HG03378 (cell line): ENCODE results near the gene ARHGEF16.

Experiments
- ATAC-seq: cut with Tn5 transposase; IDR thresholded peaks from one replicate; pipeline ENCODE4 v1.9.1; 2021; ENCODE audit warnings: mild to moderate bottlenecking, moderate library complexity; ENCODE audit not compliant: unreplicated experiment

The ARHGEF16 gene

DNA sequence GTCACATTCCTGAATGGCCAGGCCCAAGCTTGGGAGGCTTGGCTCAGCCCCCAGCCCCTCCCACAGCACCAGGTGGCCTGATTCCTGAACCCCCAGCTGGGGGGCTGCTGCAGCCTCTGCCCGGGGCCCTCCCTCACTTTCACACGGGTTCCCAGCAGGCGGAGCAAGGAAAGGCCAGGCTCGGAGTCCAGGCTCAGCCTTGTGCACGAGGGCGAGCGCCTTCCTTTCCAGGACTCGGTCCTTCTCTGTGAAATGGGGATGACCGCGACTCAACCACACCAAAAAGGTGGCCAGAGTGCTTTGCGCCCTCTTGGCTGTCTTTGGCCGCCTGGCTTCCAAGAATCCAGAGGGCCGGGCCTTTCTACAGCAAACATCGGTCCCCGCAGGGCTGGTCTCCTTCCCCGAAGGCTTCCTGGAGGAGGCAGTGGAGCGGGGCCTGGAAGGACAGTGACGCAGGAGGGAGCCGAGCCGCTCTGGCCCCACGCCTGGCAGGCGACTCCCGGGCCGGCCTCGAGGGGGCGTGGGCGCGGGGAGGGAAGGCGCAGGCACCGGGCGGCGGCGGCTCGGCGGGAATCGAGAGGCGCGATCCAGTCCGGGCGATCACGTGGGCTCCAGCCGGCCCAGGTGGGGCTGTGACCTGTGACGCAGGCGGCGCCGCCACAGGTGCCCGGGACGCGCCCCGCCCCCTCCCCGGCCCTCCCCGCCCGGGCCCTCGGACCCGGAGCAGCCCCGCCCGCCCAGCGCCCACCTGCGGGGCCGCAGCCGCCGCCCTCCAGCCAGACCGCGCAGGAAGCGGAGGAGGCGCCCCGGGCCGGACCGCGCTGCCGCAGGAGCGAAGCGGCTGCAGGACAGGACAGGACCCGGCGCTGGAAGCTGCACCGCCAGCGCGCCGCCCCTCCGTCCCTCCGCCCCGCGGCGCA, at the start of gene ARHGEF16:
ARHGEF16 (plus strand) TSS at position 775 of the 920 bp plus-strand sequence. CDS start 8,420 bp downstream, outside the sequence.
- no peak for ATAC-seq

DNA sequence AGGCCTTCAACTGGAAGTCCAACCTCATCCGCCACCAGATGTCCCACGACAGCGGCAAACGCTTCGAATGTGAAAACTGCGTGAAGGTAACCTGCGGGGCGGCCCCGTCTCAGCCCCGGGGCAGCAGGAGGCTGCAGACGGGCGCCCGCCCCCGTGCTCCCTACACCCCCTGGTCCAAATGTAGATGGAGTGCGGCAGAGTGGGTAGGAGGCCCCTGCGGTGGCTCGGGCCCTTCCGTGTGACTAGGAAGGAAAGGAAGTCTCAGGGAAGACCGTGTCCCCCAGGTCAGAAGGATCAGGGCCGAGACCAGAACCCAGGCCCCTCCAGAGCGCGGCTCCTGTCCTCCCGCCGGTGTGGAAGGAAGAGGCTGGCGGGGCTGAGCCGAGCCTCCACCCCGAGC, 49.7 kb upstream of the ARHGEF16 start:
- no peak for ATAC-seq

DNA sequence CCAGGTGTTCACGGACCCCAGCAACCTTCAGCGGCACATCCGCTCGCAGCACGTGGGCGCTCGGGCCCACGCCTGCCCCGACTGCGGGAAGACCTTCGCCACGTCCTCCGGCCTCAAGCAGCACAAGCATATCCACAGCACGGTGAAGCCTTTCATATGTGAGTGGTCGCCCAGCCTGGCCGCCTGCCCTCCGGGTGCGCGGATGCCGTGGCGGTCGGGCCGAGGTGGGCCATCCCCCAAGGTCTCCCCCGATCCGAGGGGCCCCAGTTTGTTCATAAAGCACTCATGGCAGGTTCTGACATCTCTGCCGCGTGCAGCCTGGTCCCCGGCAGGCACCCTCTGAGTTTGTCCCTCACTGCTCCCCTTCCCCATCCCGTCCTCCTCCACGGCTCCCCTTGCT, 49.0 kb upstream of the ARHGEF16 start:
- no peak for ATAC-seq

- ATAC-seq: no peak
These were observed 48.2 kb upstream of the ARHGEF16 start for GRCh38 chr1:3405974-3406867.

GRCh38 chr1:3407021-3407420, 47.4 kb upstream of the ARHGEF16 start:
- no peak for ATAC-seq

GRCh38 chr1:3408751-3409266, 45.7 kb upstream of the ARHGEF16 start:
- ATAC-seq: no peak

- no peak for ATAC-seq
These were observed 44.9 kb upstream of the ARHGEF16 start for GRCh38 chr1:3409366-3410141.

DNA sequence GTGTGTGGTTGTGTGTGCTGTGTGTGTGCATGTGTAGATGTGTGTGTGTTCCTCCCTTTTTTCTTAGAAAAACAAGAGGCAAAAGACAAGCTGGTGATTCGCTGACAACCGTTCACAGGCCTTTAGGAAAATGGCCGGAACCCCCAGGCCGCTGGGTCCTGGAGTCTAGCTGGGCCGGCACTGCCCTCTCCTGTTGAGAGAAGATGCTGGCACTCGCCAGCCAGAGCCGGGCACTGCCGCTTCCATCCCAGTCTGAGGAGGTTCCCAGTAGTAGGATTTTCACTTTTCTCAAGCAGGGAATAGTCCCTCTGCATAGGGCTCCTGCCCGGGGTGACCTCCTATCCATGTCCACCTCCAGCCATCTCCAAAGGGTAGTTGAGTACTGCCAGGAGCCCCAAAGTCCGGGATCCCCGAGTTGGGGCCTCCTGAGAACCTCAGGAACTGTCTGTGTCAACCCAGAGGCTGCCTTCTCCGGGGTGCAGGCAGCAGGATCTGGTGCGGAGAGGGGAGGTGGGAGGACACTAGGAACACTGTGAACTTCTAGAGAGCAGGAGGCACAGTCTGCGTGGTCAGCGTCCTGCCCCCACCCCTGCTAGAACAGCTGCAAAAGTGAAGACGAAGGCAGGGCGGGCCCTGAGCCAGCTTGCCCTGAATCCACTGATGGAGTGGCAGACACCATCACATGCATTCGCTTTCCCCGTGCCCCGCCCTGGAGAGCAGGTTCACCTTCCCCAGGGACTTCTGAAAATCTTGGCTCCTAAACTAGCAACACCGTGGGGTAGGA, 44.1 kb upstream of the ARHGEF16 start:
- ATAC-seq: no peak

DNA sequence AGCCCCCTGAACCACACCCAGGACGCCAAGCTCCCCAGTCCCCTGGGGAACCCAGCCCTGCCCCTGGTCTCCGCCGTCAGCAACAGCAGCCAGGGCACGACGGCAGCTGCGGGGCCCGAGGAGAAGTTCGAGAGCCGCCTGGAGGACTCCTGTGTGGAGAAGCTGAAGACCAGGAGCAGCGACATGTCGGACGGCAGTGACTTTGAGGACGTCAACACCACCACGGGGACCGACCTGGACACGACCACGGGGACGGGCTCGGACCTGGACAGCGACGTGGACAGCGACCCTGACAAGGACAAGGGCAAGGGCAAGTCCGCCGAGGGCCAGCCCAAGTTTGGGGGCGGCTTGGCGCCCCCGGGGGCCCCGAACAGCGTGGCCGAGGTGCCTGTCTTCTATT, 42.7 kb upstream of the ARHGEF16 start:
- ATAC-seq: no peak

DNA sequence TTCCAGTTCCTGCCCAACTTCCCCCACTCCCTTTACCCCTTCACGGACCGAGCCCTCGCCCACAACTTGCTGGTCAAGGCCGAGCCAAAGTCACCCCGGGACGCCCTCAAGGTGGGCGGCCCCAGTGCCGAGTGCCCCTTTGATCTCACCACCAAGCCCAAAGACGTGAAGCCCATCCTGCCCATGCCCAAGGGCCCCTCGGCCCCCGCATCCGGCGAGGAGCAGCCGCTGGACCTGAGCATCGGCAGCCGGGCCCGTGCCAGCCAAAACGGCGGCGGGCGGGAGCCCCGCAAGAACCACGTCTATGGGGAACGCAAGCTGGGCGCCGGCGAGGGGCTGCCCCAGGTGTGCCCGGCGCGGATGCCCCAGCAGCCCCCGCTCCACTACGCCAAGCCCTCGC, 42.1 kb upstream of the ARHGEF16 start:
- ATAC-seq: no peak

DNA sequence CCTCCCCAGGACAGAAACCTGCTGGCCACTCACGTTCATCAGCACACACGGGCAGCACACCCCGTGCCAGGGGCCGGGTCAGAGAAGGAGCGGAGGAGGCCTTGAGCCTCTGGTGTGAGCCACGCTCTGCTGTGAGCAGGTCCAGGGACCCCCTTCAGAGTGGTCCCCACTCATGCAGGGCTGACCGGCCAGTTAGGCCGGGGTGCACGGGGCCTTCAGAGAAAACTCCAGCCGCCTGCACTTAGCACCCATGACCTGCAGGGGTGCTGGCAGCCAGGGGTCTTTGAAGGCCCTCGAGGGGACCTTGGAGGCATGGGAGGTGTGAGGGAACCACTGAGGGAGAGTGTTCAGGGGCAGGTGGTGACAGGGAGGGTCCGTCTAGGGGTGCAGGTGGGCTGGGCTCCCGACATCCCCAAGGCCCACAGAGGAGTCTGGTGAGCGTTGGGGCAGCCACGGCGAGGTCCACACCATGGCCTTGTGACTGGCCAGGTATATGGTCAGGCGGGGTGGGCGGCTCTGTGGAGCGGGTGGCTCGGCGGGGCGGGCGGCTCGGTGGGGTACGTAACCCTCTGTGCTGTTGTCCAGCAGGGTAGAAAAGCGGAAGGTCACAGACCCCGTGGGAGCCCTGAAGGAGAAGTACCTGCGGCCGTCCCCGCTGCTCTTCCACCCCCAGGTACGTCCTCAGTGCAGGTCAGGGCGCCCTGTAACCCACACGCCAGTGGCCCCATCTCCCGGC, 40.3 kb upstream of the ARHGEF16 start:
- no peak for ATAC-seq

DNA sequence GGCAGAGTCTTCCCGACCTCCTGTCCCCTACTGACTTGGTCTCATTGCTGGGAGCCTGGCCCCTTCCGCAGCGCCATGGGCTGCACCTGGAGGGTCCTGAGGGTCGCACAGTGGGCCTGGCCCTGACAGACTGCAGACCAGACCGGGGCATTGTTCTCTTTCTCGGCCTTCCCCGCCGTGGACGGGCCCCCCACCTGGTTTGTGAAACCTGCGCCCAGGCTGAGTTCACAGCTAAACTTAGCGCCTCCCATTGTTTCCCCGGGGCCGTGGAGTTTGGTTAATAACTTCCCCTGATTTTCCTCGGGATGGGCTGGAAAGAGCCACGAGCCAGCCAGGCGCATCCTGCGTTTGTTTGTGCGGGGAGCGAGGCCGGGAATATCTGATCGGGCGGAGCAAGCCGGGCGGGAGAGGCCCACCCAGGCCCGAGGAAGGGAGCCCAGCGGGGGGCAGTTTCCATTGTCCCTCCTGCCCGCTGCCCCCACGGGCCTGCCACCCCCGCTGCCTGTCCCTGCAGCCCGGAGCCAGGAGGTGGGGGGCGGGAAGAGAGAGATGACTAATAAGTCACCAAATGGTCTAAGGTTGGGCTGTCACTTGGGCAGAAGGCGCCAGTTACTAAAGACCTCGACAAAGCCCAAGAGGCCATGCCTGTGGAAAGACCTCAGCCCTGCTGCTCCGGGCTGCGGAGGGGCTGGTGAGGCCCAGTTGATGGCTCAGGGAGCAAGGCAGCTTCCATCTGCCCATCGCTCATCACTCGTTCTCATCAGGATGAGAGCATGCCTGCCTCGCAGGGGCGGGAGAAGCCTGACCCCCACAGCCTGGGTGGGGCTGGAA, 39.0 kb upstream of the ARHGEF16 start:
- no peak for ATAC-seq

- no peak for ATAC-seq
These were observed 37.3 kb upstream of the ARHGEF16 start for GRCh38 chr1:3417082-3417739.

DNA sequence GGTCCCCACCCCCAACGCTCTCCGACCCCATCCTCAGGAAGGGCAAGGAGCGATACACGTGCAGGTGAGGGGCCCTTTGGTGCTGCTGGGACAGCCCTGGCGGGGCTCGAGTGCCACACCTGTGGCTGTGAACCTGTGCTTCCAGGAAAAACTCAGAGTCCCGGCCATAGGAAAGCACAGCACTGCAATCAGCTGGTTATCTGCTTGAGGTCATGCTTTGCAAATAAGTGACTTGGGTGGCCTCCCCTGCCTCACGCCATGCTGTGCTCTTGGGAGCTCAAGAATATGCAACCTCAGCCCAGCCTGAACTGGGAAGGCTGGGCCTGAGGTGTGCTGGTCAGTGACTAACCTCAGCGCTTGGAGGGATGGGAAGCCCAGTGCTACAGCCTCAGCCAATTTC, 36.5 kb upstream of the ARHGEF16 start:
- no peak for ATAC-seq

DNA sequence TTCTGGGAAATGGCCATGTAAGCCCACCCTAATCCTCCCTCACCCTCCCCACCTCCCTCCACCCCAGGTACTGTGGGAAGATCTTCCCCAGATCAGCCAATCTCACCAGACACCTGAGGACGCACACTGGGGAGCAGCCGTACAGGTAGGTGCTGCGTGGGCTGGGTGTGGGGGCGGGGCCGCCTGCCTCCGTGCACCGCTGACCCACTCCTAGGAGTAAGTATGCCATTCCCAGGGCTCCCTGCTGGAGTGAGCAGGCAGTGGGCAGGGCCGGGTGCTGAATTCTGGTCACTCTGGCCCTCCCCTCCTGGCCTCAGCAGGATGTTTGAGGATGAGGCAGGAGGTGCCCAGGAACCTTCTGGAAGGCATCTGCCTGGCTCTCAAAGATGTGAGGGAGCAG, 35.9 kb upstream of the ARHGEF16 start:
- ATAC-seq: no peak

- ATAC-seq: no peak
These were observed 34.9 kb upstream of the ARHGEF16 start for GRCh38 chr1:3419415-3420204.
